Measurements from ENCODE around the gene SMIM29.
"Not testable (repeated sequence)": the region's sequence is repeated elsewhere in the genome, so short reads cannot be mapped to it uniquely, and the experiment has no call there.

SMIM29 gene

DNA sequence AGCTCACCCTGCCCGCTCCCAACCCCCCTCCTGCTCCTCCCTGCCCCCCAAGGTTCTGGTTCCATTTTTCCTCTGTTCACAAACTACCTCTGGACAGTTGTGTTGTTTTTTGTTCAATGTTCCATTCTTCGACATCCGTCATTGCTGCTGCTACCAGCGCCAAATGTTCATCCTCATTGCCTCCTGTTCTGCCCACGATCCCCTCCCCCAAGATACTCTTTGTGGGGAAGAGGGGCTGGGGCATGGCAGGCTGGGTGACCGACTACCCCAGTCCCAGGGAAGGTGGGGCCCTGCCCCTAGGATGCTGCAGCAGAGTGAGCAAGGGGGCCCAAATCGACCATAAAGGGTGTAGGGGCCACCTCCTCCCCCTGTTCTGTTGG is 3.1 kb downstream of the SMIM29 start:
- not testable (repeated sequence) for H3K27ac ChIP-seq (ENCODE audit: low read length); H3K27me3 ChIP-seq (ENCODE audit: control insufficient read depth, insufficient read depth, low read length); H3K4me1 ChIP-seq (ENCODE audit: control insufficient read depth, insufficient read depth, low read length); H3K4me3 ChIP-seq (ENCODE audit: low read length); DNase-seq (ENCODE audit: low read depth, low spot score); H3K9me3 ChIP-seq (ENCODE audit: control insufficient read depth, insufficient read depth, low read length)
- peaks cover 38% of the 10 kb centered on the region for H3K36me3 ChIP-seq (ENCODE audit: control insufficient read depth, insufficient read depth, low read length)
- WGBS (ENCODE audit: insufficient coverage, insufficient read length) = no CpG with 5 or more reads among the region's 7 CpGs

DNA sequence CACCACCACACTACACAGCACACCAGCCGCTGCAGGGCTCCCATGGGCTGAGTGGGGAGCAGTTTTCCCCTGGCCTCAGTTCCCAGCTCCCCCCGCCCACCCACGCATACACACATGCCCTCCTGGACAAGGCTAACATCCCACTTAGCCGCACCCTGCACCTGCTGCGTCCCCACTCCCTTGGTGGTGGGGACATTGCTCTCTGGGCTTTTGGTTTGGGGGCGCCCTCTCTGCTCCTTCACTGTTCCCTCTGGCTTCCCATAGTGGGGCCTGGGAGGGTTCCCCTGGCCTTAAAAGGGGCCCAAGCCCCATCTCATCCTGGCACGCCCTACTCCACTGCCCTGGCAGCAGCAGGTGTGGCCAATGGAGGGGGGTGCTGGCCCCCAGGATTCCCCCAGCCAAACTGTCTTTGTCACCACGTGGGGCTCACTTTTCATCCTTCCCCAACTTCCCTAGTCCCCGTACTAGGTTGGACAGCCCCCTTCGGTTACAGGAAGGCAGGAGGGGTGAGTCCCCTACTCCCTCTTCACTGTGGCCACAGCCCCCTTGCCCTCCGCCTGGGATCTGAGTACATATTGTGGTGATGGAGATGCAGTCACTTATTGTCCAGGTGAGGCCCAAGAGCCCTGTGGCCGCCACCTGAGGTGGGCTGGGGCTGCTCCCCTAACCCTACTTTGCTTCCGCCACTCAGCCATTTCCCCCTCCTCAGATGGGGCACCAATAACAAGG is 3.6 kb downstream of the SMIM29 start:
- peaks cover 44% of the 10 kb centered on the region for H3K36me3 ChIP-seq (ENCODE audit: control insufficient read depth, insufficient read depth, low read length)
- DNase-seq (ENCODE audit: low read depth, low spot score); H3K27ac ChIP-seq (ENCODE audit: low read length); H3K27me3 ChIP-seq (ENCODE audit: control insufficient read depth, insufficient read depth, low read length); H3K4me3 ChIP-seq (ENCODE audit: low read length); H3K4me1 ChIP-seq (ENCODE audit: control insufficient read depth, insufficient read depth, low read length); H3K9me3 ChIP-seq (ENCODE audit: control insufficient read depth, insufficient read depth, low read length): not testable (repeated sequence)
- no CpG with 5 or more reads among the region's 13 CpGs for WGBS (ENCODE audit: insufficient coverage, insufficient read length)

DNA sequence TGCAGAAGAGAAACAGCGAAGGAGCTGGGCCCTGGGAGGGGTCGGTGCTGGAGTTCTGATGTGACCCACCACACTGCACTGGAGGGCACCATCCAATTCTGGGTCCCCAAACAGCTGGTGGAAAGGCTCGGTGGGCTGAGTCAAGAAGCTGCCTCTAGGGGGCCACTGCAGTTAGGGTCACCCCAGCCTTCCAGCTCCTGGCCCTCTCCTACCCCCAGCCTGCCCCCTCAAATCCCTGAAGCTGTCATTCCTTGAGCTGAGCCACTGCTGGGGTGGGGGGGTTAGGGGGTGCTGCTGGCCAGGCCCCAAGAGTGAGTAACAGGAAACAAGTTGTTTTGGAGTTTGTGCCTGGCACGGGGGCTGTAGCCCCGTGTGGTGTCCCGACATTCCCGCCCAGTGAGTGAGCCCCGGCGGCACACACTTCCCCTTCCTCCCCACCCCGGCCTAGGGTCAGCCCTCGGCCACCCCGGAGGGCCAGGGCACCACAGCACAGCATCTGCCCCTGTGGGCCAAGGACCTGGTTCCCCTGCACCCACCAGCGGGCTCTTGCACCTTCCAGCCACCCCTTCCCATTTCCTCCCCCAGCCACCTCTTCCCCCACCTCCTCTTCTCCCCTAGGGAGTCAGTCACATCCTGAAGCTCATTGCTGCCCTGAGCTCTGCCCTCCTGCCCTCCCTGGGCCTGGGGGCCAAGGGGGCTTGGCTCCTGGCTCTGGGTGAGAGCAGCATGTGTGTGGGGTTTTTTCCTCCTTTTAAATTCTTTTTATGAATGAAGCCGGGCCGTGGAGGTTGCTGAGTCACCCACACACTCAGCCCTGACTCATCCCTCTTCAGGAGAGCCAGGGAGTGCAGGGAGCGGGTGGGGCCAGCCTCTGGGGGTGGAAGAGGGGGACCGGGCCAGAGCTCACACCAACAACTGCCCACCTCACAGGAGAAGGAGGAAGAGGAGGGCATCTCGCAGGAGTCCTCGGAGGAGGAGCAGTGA is 4.6 kb downstream of the SMIM29 start:
- Histone ChIP-seq H3K27me3 (ENCODE audit: control insufficient read depth, insufficient read depth, low read length) (no peaks in the 10 kb centered on the region), H3K4me1 (ENCODE audit: control insufficient read depth, insufficient read depth, low read length) (peaks cover 3% of the 10 kb centered on the region), H3K4me3 (ENCODE audit: low read length) (no peak overlapping the region), H3K27ac (ENCODE audit: low read length) (no peak overlapping the region), H3K36me3 (ENCODE audit: control insufficient read depth, insufficient read depth, low read length) (peaks cover 47% of the 10 kb centered on the region), H3K9me3 (ENCODE audit: control insufficient read depth, insufficient read depth, low read length) (no peaks in the 10 kb centered on the region)
- no CpG with 5 or more reads among the region's 19 CpGs for WGBS (ENCODE audit: insufficient coverage, insufficient read length)
- no peak for DNase-seq (ENCODE audit: low read depth, low spot score)

GRCh38 chr6:34243131-34243771 is 5.6 kb downstream of the SMIM29 start:
- Histone ChIP-seq H3K36me3 (ENCODE audit: control insufficient read depth, insufficient read depth, low read length) (peaks cover 47% of the 10 kb centered on the region), H3K4me1 (ENCODE audit: control insufficient read depth, insufficient read depth, low read length) (peaks cover 3% of the 10 kb centered on the region), H3K4me3 (ENCODE audit: low read length) (no peak overlapping the region), H3K27ac (ENCODE audit: low read length) (no peak overlapping the region), H3K27me3 (ENCODE audit: control insufficient read depth, insufficient read depth, low read length) (no peaks in the 10 kb centered on the region), H3K9me3 (ENCODE audit: control insufficient read depth, insufficient read depth, low read length) (no peaks in the 10 kb centered on the region)
- no CpG with 5 or more reads among the region's 5 CpGs for WGBS (ENCODE audit: insufficient coverage, insufficient read length)
- DNase-seq (ENCODE audit: low read depth, low spot score) = no peak

DNA sequence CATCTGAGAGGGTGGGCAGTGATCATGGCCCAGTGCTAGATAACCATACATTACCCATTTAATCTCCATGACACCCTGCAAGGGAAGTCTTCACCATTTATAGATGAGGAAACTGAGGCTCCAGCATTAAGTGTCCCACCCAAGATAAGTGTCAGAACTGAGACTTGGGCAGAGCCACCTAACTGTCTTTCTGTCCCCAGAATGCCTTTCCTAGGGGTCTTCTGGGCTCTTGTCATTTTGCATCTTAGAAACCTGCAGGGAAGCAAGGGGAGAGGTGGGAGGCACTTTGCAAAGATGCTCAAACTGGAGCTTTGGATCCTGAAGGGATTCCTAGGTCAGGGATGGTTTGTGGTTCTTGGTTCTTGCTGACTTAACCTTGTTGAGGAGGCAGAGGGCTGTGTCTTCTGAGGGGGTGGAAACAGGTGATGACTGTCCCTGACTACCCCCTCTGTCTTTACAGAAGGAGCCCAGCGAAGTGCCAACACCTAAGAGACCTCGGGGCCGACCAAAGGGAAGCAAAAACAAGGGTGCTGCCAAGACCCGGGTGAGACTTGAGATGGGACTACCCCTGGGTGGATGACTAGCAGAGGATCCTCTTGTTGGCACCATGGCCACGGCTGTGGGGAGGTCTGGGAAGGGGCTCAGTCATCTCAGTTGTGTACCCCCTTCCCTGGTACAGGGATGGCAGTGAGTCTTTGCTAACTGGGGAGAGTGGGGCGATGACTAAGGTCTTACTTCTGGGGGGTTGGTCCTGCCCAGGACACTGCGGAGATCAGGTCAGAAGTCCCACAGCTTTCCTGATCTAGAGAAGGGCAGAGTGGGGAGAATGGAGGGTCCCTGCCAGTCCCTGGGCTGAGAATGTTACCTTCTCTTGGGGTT is 6.3 kb downstream of the SMIM29 start:
- Histone ChIP-seq H3K27me3 (ENCODE audit: control insufficient read depth, insufficient read depth, low read length) (no peaks in the 10 kb centered on the region), H3K27ac (ENCODE audit: low read length) (no peak overlapping the region), H3K36me3 (ENCODE audit: control insufficient read depth, insufficient read depth, low read length) (peaks cover 47% of the 10 kb centered on the region), H3K4me1 (ENCODE audit: control insufficient read depth, insufficient read depth, low read length) (peaks cover 3% of the 10 kb centered on the region), H3K9me3 (ENCODE audit: control insufficient read depth, insufficient read depth, low read length) (no peaks in the 10 kb centered on the region), H3K4me3 (ENCODE audit: low read length) (no peak overlapping the region)
- no CpG with 5 or more reads among the region's 7 CpGs for WGBS (ENCODE audit: insufficient coverage, insufficient read length)
- no peak for DNase-seq (ENCODE audit: low read depth, low spot score)

- WGBS (ENCODE audit: insufficient coverage, insufficient read length) = no CpG with 5 or more reads among the region's 13 CpGs
- no peaks in the 10 kb centered on the region for H3K27me3 ChIP-seq (ENCODE audit: control insufficient read depth, insufficient read depth, low read length)
- H3K4me3 ChIP-seq (ENCODE audit: low read length) = no peak overlapping the region
- peaks cover 3% of the 10 kb centered on the region for H3K4me1 ChIP-seq (ENCODE audit: control insufficient read depth, insufficient read depth, low read length)
- no peaks in the 10 kb centered on the region for H3K9me3 ChIP-seq (ENCODE audit: control insufficient read depth, insufficient read depth, low read length)
- no peak for DNase-seq (ENCODE audit: low read depth, low spot score)
- H3K36me3 ChIP-seq (ENCODE audit: control insufficient read depth, insufficient read depth, low read length) = peaks cover 47% of the 10 kb centered on the region
- H3K27ac ChIP-seq (ENCODE audit: low read length) = no peak overlapping the region
Observed at GRCh38 chr6:34241351-34242215, 7.2 kb downstream of the SMIM29 start.

DNA sequence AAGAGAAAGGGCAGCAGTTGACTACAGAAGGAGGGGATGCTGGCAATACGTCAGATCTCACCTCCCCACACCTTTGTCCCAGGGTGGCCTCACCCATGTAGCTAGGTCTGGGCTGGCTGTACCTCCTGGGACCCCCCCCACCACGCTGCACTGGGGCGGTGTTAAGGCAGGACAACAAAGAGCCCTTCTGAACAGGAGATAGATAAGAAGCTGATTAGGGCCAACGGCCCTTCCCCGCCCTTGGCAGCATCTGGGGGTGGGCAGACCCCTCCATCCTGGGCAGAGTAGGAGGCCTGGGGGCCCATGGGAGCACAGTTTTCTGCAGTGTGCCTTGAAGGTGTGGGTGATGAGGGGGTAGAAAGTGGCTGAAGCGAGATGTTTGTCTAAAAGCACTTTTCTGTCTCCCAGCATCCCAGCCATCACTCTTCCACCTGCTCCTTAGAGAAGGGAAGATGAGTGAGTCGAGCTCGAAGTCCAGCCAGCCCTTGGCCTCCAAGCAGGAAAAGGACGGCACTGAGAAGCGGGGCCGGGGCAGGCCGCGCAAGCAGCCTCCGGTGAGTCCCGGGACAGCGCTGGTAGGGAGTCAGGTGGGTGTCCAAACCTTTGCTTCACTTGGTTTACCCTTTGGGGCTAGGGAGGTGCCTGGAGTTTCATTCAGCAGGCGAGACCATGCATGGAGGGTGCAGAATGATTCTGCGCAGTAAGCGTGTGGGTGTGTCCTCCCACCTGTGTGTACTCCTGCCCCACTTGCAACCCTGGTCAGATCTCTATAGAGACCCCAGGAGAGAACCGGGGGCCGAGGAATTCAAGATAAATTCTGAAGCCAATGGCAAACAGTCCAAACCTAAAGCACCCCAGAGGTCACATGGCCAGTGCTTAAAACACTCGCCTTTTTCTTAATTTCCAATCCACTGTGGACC is 8.2 kb downstream of the SMIM29 start:
- Histone ChIP-seq H3K4me1 (ENCODE audit: control insufficient read depth, insufficient read depth, low read length) (peaks cover 3% of the 10 kb centered on the region), H3K9me3 (ENCODE audit: control insufficient read depth, insufficient read depth, low read length) (no peaks in the 10 kb centered on the region), H3K27ac (ENCODE audit: low read length) (no peak overlapping the region), H3K27me3 (ENCODE audit: control insufficient read depth, insufficient read depth, low read length) (no peaks in the 10 kb centered on the region), H3K4me3 (ENCODE audit: low read length) (0 out of 2 replicates have a peak overlapping the region, but pooled peaks have one; percentile 5), H3K36me3 (ENCODE audit: control insufficient read depth, insufficient read depth, low read length) (peaks cover 47% of the 10 kb centered on the region)
- no CpG with 5 or more reads among the region's 22 CpGs for WGBS (ENCODE audit: insufficient coverage, insufficient read length)
- DNase-seq (ENCODE audit: low read depth, low spot score) = no peak

DNA sequence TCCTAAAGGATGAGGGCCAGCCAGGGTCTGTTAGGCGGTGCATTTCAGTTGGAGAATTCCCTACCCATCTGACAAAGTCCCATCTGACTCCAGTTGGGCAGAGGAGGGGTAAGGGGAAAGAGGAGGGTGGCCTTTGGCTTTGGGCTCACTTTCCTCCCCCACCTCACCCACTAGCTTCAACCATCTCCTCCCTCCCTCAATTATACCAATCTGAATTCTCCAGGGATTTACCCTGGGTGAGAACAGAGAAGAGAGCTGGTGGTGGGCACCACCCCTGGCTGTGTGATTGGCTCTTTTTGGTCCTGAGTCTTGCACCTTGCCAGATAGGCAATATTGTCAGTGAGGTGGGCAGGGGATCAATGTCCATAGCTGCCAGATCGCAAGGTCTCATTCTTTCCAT is 8.9 kb downstream of the SMIM29 start:
- no peaks in the 10 kb centered on the region for H3K9me3 ChIP-seq (ENCODE audit: control insufficient read depth, insufficient read depth, low read length)
- 0 out of 2 replicates have a peak overlapping the region, but pooled peaks have one; percentile 5 for H3K4me3 ChIP-seq (ENCODE audit: low read length)
- WGBS (ENCODE audit: insufficient coverage, insufficient read length) = no CpG with 5 or more reads among the region's 2 CpGs
- H3K36me3 ChIP-seq (ENCODE audit: control insufficient read depth, insufficient read depth, low read length) = peaks cover 47% of the 10 kb centered on the region
- DNase-seq (ENCODE audit: low read depth, low spot score) = no peak
- H3K27me3 ChIP-seq (ENCODE audit: control insufficient read depth, insufficient read depth, low read length) = no peaks in the 10 kb centered on the region
- H3K27ac ChIP-seq (ENCODE audit: low read length) = no peak overlapping the region
- H3K4me1 ChIP-seq (ENCODE audit: control insufficient read depth, insufficient read depth, low read length) = peaks cover 3% of the 10 kb centered on the region

DNA sequence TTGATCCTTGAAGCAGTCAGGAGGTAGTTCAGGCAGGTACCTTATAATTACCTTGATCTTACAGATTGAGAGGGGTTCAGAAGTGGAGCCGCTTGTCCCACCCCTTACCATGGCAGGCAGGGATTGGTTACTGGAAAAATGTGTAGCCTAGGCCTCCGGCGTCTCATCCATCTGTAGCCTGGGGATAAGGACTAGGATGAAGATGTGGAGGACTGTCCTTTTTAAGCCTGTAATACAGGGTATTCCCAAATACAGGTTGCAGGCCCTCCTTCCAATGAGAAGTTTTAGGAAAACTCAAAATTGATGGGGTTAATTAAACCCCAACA is 9.3 kb downstream of the SMIM29 start:
- Histone ChIP-seq H3K4me1 (ENCODE audit: control insufficient read depth, insufficient read depth, low read length) (peaks cover 3% of the 10 kb centered on the region), H3K27ac (ENCODE audit: low read length) (no peak overlapping the region), H3K9me3 (ENCODE audit: control insufficient read depth, insufficient read depth, low read length) (no peaks in the 10 kb centered on the region), H3K27me3 (ENCODE audit: control insufficient read depth, insufficient read depth, low read length) (no peaks in the 10 kb centered on the region), H3K36me3 (ENCODE audit: control insufficient read depth, insufficient read depth, low read length) (peaks cover 44% of the 10 kb centered on the region), H3K4me3 (ENCODE audit: low read length) (no peak overlapping the region)
- DNase-seq (ENCODE audit: low read depth, low spot score) = no peak
- WGBS (ENCODE audit: insufficient coverage, insufficient read length) = no CpG with 5 or more reads among the region's 3 CpGs

Data from iPS DF 6.9 (cell line).